ENCODE data around the gene INTS4.
"Not testable (repeated sequence)": the region's sequence is repeated elsewhere in the genome, so short reads cannot be mapped to it uniquely, and the experiment has no call there.

DNA sequence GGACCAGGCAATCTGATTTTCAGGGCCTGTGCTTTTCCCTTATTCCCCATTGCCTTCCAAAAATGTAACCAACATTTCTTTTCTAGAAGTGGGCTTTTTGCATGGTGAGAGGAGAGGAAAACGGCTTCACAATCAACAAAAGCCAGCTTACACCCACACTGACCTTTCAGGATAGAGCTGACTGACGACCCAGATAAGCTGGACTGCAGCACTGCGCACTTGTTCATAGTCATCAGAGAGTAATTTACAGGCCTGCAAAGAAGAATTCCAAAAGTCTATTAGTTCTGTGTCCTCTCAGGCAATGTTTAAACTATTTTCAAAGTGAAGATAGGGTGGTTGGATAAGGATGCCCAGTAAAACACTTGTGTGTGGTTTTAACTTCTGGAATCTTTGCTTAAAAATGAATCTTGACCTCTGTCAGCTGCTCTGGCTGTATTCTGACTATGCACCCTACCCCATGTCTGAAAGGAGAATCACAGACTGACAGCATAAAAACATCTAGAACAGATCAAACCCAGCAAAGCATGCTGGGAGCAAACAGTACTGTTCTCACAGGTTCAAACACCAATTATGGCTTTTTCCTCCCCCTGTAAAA lies 35.8 kb downstream of the INTS4 start:
- TF ChIP-seq, protein P1, sequence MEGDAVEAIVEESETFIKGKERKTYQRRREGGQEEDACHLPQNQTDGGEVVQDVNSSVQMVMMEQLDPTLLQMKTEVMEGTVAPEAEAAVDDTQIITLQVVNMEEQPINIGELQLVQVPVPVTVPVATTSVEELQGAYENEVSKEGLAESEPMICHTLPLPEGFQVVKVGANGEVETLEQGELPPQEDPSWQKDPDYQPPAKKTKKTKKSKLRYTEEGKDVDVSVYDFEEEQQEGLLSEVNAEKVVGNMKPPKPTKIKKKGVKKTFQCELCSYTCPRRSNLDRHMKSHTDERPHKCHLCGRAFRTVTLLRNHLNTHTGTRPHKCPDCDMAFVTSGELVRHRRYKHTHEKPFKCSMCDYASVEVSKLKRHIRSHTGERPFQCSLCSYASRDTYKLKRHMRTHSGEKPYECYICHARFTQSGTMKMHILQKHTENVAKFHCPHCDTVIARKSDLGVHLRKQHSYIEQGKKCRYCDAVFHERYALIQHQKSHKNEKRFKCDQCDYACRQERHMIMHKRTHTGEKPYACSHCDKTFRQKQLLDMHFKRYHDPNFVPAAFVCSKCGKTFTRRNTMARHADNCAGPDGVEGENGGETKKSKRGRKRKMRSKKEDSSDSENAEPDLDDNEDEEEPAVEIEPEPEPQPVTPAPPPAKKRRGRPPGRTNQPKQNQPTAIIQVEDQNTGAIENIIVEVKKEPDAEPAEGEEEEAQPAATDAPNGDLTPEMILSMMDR (IDR thresholded peaks at IDR 0.05), result not testable (repeated sequence)
- not testable (repeated sequence) for TF ChIP-seq POLR2A, POLR2AphosphoS5, EP300 (IDR thresholded peaks at IDR 0.05)
